Ovary (tissue), 3 donors: ENCODE results near the gene LRRC26.

Experiments
- EP300 ChIP-seq: sonication (generic); formaldehyde crosslinking; IDR thresholded peaks from one replicate; pipeline ENCODE4 v1.6.1; 2017; ENCODE audit warnings: antibody characterized with exemption
- POLR2A ChIP-seq: fragments of 450-650 bp; IDR thresholded peaks from one replicate; pipeline ENCODE4 v1.6.1; 2017; ENCODE audit warnings: antibody characterized with exemption, mild to moderate bottlenecking, moderate library complexity
- TF ChIP-seq, protein P1 (sequence below), 3 donors: fragments of 450-650 bp in 2 of 3; fragments of 200-600 bp in 1 of 3; IDR thresholded peaks; one replicate each; pipeline versions ENCODE4 v1.5.1 to v1.8.0; 2016 to 2022; ENCODE audit warnings: antibody characterized with exemption in 3 of 3, mild to moderate bottlenecking in 1 of 3
- donor health status: DM: no; HTN: no; CAD: no.

DNA sequence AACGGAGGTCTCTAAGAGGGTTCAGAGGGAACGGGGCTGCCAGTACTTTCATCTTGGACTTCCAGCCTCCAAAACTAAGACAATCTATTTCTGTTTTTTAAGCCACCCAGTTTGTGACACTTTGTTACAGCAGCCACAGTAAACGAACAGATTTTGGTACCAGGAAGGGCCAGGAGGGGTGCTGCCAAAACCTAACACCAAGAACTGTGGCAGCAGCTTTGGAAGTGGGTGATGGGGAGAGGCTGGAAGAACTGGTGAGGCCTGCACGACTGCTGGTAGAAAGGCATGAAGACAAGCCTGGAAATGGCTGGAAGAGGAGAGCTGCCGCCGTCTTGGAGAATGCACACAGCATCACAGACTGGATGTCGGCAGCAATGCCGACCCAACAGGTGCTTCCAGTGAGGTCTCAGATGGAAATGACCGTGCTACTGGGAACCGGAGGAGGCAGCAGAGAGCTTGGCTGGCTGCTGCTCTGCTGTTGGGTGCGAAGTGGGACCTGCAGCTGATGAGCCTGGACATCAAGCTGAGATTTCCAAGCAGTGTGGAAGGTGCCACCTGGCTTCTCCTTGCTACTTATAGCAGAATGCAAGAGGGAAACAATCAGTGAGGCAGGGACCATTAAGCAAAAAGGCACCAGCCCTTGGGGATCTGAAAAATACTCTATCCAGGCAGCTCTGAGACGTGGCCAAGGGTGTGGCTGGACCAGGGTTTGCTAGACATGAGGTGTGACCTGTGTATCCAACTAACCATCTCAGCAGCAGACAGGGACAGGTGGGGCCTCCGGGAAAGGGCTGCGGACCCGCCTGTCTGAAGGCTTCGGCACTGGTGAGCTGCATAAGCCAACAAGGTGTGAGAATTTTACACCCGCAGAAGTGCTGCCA is 6.7 kb upstream of the LRRC26 start:
- TF ChIP-seq, protein P1, sequence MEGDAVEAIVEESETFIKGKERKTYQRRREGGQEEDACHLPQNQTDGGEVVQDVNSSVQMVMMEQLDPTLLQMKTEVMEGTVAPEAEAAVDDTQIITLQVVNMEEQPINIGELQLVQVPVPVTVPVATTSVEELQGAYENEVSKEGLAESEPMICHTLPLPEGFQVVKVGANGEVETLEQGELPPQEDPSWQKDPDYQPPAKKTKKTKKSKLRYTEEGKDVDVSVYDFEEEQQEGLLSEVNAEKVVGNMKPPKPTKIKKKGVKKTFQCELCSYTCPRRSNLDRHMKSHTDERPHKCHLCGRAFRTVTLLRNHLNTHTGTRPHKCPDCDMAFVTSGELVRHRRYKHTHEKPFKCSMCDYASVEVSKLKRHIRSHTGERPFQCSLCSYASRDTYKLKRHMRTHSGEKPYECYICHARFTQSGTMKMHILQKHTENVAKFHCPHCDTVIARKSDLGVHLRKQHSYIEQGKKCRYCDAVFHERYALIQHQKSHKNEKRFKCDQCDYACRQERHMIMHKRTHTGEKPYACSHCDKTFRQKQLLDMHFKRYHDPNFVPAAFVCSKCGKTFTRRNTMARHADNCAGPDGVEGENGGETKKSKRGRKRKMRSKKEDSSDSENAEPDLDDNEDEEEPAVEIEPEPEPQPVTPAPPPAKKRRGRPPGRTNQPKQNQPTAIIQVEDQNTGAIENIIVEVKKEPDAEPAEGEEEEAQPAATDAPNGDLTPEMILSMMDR (IDR thresholded peaks at IDR 0.05) = no peak
- TF ChIP-seq POLR2A (no peak), EP300 (no peak)
